Mammary epithelial cell (primary cell): Measurements from ENCODE around the gene TMEM108.

Source experiments
- EZH2 ChIP-seq: IDR thresholded peaks from 2 replicates; pipeline ENCODE4 v1.6.1; 2012; ENCODE audit warnings: low read length, inconsistent platforms, borderline replicate concordance
- TF ChIP-seq, protein P1 (sequence below), 2 donors: IDR thresholded peaks in 1 of 2; conservative IDR thresholded peaks in 1 of 2; 2 replicates each; pipeline ENCODE4 v1.5.1; 2011 to 2012; ENCODE audit warnings: inconsistent platforms in 2 of 2, low read length in 2 of 2, mild to moderate bottlenecking in 2 of 2, control low read depth in 1 of 2, low read depth in 1 of 2; ENCODE audit not compliant: insufficient read depth in 1 of 2; ENCODE audit errors: extremely low read depth in 1 of 2

DNA sequence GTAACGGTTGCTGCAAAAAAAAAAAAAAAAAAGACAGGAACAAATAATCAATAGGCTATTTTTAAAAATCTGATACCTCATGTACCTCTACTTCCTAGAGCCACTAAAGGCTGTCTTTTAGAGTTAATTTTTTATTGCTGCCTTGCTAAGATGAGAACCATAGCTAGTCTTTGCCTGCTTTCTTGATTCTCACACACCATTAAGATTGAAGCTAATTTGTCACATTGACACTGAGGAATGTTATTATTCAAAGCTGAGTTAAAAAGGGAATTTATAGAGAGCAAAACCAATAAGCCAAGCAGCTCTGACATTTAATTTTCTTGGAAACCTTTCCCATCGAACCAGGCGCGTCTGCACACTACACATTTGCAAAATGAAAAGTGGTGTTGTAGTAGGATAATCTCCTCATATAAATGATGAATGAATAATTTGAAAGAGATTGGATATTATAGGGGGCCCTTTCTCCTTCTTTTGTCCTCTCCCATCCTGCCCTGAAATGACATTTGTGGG, 149.7 kb downstream of the TMEM108 start:
- TF ChIP-seq, protein P1, sequence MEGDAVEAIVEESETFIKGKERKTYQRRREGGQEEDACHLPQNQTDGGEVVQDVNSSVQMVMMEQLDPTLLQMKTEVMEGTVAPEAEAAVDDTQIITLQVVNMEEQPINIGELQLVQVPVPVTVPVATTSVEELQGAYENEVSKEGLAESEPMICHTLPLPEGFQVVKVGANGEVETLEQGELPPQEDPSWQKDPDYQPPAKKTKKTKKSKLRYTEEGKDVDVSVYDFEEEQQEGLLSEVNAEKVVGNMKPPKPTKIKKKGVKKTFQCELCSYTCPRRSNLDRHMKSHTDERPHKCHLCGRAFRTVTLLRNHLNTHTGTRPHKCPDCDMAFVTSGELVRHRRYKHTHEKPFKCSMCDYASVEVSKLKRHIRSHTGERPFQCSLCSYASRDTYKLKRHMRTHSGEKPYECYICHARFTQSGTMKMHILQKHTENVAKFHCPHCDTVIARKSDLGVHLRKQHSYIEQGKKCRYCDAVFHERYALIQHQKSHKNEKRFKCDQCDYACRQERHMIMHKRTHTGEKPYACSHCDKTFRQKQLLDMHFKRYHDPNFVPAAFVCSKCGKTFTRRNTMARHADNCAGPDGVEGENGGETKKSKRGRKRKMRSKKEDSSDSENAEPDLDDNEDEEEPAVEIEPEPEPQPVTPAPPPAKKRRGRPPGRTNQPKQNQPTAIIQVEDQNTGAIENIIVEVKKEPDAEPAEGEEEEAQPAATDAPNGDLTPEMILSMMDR (conservative IDR thresholded peaks at IDR 0.05 in 1 of 2, IDR thresholded peaks at IDR 0.05 in 1 of 2; ENCODE audit: extremely low read depth in 1 of 2, insufficient read depth in 1 of 2, low read depth in 1 of 2, low read length in 2 of 2): no peak
- no peak for TF ChIP-seq EZH2
